HEK293T (cell line): Measurements from ENCODE around the gene MME.

Experiments used
- FOXM1 ChIP-seq: fragments of 450-650 bp; IDR thresholded peaks from 2 replicates; pipeline ENCODE4 v1.6.1; 2017; ENCODE audit warnings: mild to moderate bottlenecking, borderline replicate concordance
- HDGF ChIP-seq: fragments of 450-650 bp; IDR thresholded peaks from 2 replicates; pipeline ENCODE4 v1.6.1; 2017; ENCODE audit warnings: antibody characterized with exemption, borderline replicate concordance

GRCh38 chr3:155197786-155198185 is 117.7 kb downstream of the MME start:
- TF ChIP-seq FOXM1 (no peak), HDGF (no peak)
